GM21528 (cell line): ENCODE results near the gene CPSF3.
"Not testable (repeated sequence)": the region's sequence is repeated elsewhere in the genome, so short reads cannot be mapped to it uniquely, and the experiment has no call there.

Experiments used
- ATAC-seq: cut with Tn5 transposase; IDR thresholded peaks from one replicate; pipeline ENCODE4 v1.9.1; 2021; ENCODE audit warnings: mild to moderate bottlenecking, moderate library complexity; ENCODE audit not compliant: unreplicated experiment, low FRiP score

Gene CPSF3

DNA sequence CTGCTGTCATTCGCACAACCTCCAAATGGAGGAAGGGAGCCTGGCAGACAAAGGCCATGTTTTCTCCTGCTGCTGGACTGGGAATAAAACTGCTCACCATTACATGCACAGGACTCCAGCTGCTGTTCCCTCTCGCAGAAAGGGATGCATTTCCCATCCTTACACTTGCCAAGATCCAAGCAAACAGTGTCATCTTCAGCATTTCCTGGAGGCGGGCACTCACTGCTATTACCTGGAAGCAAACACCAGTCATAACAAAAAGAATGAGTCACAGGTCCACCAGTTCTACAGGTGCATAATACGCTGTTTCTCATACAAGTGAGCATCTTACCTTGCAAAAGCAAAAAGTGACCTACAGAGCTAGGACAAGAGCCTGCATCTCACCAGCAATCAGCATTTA, 73.6 kb downstream of the CPSF3 start:
- no peak for ATAC-seq

DNA sequence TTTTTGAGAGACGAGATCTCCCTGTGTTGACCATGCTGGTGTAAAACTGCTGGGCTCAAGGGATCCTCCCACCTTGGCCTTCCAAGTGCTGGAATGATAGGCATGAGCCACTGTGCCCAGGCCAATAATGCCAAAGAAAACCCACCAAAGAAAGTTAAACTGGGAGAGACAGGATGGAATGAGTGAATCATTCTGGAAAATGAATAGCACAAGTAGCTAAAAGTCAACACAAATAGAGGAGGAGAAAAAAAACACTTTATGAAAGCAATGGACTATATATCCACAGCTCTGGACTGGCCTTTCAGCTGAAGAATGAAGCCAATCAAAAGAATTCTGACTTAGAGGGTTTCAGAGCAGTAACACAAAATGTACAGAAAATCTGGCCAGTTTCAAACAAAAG, 74.8 kb downstream of the CPSF3 start:
- ATAC-seq, result no peak

DNA sequence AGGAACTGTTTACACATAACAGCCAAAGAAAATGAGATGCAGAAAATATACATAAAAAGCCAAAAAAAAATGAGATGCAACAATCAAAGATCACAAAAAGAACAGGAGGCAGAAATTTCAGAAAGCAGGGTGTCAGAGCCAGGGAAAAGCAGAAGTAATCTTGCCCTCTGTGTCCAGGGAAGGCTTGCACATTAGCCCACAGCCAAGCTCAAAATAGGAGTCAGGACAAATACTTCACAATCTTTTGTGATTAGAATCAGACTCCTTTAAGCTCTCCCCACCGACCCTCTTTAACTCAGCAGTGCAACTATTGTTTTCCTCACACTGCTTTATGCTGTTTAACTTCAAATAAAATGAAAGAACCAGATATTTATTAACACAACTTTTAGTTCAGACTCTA, 85.5 kb downstream of the CPSF3 start:
- ATAC-seq, result no peak

DNA sequence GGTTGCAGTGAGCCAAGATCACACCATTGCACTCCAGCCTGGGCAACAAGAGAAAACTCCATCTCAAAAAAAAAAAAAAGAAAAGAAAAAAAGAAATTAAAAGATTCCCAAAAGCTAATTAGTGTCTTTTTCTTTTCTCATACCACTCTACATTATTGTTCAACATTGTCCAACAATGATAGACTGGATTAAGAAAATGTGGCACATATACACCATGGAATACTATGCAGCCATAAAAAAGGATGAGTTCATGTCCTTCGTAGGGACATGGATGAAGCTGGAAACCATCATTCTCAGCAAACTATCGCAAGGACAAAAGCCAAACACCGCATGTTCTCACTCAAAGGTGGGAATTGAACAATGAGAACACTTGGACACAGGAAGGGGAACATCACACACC, 90.5 kb downstream of the CPSF3 start:
- ATAC-seq, result not testable (repeated sequence)

DNA sequence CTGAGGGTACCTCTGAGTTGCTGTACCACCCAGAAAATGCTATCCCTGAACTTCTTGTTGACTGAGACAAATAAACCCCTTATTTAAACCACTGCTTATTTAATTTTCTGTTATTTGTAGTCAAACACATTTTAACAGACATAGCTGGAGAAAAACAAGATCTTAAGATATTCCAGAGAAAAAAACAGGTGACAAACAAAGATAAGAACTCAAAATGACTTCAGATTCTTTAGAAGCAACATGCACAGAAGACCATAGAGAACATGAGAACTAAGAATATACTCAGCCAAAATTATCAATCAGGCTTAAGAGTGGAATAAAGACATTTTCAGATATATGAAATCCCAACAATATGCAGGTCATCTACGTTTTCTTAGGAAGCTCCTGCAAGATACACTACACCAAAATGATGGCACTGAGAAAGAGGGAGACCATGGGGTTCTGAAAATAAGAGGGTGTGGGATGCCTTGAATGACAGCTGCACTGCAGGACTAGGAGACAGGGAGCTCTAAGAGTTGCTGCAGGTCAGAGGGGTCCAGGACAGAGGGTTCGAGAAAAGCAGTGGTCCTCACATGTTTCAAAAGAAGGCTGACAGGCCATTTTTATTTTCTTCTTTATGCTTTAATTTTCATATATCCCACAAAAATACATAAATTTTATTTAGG, 93.8 kb downstream of the CPSF3 start:
- no peak for ATAC-seq

DNA sequence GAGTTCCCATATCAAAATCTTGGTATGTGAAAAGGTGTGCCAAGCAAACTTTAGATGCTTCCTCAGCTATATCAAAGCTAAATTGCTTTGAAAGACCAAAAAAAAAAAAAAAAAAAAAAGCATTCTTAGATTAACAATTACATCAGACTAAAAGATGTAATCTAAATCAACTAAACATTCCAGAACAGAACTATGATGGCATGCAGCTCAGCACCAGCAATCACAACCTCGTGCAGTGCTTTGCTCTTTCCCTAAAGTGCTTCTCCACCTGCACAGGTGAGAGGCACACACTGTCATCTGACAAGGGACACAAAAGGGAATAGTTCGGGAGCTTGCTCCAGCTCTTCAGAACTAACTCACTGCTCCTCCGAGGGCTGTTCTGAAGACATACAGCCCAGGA, 94.7 kb downstream of the CPSF3 start:
- no peak for ATAC-seq

GRCh38 chr2:9518780-9519179, 95.3 kb downstream of the CPSF3 start:
- ATAC-seq, result no peak

GRCh38 chr2:9519250-9519649, 95.8 kb downstream of the CPSF3 start:
- no peak for ATAC-seq
